ENCODE data around the gene ROCK2.

The ROCK2 gene

DNA sequence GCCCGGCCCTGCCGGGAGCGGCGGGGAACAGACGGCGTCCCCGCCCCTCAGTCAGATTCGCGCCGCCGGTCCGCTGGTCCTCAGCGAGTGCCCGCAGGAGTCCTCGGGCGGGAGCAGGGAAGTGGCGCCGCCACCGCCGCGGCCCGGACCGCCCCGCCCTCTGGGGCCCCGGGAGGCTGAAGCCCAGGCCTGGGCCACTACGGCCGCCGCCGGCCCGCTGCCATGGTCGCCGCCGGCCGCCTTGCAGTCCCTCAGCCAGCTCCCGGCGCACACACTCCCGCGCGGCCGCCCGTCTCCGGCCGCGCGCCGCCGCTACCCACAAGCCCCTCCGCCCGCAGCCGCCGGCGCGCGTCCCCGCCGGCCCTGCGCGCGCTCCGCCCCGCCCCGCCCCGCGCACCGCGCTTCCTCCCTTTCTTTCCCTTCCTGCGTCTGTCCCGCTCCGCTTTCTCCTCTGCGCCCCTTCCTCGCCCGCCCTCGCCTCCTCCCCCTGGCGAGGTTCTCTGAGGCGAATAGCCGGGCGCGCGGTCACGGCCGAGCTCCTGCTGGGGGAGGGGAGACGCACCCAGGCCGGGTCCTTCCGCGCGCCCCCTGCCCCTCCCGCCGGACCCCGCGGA, at the start of gene ROCK2:
ROCK2 (minus strand) TSS at position 295 of the 614 bp plus-strand sequence. CDS start 500 bp downstream, outside the sequence.
- peak; percentile 37 for DNase-seq (ENCODE audit: low read depth, low spot score)

DNA sequence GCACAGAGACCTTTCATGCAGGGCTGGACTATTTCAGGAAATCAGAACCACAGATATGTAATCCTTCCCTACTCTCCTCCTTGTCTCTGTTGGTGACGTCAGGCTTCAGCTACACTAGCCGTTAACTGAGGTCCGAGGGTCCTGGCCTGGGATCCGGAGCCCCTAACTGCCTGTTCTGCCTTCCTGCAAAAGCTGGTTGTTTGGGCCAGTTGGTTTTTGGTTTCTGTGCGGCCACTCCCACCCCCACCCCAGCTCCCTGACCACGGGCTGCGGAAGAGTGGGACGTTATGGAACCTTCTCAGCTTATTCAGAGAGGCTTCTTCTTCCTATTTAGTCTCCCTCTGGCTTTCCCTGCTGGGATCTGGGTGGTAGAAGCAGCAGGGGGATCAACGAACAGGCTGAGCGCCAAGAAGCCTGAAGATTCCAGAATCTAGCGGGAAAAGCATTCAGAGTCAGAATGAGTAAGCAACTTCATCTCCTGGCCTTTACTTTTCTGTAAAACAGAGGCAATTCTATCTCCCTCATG, 49.3 kb upstream of the ROCK2 start:
- DNase-seq (ENCODE audit: low read depth, low spot score) = no peak

DNA sequence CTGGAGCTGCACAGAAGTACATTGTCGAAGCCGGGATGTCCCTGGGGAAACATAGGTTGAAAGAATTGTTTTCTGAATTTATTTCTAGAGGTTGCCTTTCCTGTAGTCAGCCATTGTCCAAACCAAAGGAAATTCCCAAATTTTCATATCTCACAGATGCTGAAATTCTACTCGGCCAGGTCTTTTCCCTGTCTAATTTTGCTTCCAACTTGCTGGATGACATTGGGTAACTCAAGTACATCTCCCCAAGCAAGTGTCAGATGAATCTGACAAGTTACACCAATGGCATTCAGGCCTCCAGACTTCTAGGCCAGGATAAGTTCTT, 47.5 kb upstream of the ROCK2 start:
- no peak for DNase-seq (ENCODE audit: low read depth, low spot score)

DNA sequence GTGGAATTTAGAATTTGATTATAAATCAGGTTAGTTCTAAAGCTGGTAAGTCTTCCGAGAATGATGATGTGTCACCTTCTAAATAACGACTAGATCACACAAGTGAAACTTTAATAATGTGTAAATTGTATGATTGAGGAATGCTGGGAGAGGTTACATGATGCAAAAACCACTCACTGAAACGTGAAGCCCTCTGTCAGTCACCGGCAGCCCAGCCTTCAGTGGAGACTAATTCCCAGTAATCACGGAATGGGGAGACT, 45.9 kb upstream of the ROCK2 start:
- no peak for DNase-seq (ENCODE audit: low read depth, low spot score)

DNA sequence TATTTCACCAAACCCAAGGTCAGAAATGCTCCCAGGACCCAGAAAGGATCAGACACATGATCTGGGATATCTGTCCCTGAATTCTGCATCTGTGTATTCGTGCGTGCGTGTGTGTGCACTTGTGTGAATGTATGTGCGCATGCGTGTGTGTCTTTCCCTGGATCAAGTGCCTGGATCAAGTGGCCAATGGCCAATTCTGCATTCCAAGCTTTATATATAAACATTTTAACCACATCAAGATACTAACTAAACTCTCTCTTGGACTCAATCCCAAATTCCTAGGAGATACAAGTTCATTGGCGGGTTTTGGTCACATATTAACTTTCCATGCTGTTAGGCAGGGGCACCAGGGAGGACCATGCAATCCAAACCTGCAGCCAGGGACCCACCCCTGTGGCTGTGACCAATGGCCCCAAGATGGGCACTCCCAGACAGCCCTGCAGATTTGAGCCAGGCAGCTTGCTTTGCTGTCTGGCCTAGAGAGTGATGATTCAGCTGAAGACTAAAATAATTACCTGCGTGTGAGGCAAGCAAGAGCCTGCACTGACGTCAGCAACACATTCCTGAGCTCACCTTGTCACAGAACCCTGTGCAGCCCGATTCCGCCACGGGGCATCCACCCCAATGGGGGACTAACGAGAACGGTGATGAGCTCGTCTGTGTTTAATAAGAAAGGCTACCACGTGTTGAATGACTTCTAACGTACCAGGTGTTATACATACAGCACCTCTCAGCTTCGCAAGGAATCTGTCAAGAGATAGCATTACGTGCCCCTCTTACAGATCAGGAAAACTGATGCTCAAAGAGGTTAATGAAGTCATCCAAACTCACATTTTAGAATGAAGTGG, 45.3 kb upstream of the ROCK2 start:
- DNase-seq (ENCODE audit: low read depth, low spot score) = no peak

DNA sequence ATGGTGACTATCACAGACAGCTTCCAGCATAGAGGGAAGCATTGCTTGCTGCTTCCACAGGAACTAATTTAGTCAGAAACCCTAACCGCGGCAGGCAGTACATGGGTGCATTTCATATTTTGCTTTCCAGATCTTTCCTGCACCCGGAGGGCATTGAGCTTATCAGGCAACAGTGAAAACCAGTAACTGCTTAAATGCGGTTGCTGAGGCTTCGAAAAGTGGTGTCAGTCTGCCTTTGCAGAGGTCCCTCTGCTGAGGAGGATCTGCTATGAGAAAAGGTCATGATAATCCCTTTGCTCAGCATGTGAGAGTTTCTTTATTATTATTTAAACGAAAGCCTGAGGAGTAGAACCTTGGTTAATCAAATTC, 44.6 kb upstream of the ROCK2 start:
- no peak for DNase-seq (ENCODE audit: low read depth, low spot score)

DNA sequence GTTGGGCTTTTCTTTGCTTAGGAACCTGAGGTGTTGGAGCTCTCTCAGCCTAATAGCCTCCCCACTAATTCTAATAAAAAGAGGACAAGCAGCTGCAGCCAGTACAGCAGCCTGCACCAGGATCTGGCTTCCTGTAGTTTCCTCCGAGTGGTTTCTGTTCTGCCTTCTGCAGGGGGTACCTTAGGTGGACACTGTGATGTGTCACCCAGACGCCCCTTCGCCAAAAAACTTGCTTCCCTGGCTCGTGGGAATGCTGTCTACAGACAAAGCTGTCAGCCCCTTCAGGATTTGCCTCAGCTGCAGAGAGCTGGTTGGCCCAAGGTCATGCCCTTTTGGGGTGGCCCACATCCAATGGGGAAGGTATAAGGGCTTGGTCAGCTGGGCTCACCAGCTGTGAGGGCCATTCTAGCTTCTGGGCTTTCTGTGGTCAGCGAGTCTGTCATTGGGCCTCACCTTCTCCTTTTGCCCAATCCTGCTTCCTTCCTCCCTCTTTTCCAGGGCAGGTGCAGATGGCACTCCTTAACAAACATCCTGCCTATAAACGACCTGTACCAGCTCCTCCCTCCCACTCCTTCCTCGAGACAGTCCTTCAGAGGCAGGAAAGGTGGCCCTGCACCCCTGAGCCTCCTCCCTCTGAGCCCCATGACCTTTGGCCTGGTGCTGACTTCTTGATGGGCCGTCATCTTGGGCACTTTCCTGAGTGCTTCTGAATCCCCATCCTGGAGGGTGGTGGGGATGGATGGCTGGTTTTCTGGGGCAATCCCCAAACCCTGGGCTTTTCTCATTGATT, 44.0 kb upstream of the ROCK2 start:
- no peak for DNase-seq (ENCODE audit: low read depth, low spot score)

DNA sequence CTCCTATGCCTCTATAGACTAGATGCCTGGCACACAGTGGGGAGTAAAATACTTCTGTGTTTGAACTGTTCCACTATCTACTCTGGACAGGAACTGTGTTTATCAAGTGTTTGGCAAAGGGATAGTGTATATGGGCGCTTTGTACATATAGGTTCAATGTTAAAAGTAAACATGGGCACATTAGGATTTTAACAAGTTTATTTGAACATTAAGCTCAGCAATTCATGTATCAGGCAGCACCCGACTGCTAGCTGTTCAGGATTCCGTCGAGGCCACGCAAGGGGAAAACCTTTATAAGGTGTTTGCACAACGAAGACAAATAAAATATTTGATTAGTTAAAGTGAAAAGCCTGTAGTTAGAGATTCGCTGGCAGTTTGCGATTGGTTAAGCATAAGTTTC, 43.4 kb upstream of the ROCK2 start:
- DNase-seq (ENCODE audit: low read depth, low spot score) = no peak

DNA sequence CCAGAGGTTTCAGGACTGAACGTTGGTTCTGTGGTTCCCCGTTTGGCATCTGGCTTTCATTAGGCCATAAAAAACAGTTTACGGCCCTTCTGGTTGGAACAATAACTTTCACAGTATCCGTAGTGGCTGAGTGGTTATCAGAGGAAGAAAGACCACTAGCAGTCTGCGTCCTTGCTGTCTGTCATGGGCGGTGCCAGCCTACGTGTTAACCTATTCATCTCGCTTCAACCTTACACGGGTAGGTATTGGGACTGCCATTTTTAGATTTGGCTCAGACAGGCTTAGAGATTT, 42.6 kb upstream of the ROCK2 start:
- DNase-seq (ENCODE audit: low read depth, low spot score) = no peak

DNA sequence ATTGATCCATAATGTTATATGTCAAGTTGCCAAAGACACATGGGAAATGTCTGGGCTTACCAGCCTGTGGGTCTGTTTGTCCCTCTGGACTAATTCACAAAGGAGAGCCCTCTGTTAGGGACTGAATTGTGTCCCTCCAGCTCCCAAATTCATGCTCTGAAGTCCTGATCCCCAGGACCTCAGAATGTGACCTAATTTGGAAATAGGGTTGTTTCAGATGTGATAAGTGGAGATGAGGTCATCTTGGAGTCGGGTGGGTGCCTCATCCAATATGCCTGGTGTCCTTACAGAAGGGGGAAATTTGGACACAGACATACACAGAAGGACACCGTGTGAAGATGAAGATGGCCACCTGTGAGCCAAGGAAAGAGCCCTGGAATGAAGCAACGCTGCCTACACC, 41.4 kb upstream of the ROCK2 start:
- no peak for DNase-seq (ENCODE audit: low read depth, low spot score)

DNA sequence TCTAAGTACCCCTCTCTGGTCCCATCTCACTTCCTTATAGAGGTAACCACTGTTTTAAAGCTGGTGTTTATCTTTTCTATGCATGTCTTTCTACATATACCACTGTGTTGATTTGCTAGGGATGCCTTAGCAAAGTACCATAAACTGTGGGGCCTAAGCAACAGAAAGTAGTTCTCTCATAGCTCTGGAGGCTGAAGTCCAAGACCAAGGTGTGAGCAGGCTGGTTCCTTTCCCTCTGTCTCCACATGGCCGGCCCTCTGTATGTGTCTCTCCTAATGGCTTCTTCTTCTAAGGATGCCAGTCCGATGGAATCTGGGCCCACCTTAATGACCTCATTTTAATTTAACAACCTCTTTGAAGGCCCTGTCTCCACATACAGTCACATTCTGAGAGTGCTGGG, 40.8 kb upstream of the ROCK2 start:
- DNase-seq (ENCODE audit: low read depth, low spot score) = no peak

DNA sequence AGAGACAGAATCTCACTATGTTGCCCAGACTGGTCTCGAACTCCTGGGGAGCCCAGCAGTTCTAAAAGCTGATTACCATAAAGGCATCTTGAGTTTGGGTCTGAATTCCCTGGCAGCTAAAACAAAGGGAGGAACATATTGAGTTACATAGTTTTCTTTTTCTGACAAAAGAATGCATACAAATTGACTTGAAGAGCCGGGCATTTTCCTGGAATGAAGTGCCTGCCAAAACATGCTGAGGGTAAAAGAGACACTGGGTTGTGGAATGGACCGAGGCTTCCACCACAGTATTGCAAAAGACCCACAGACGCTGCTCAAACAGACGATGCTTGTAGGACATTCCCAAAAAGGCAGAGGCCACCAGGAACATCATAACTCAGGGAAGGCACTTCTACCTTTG, 35.1 kb upstream of the ROCK2 start:
- DNase-seq (ENCODE audit: low read depth, low spot score) = no peak

DNA sequence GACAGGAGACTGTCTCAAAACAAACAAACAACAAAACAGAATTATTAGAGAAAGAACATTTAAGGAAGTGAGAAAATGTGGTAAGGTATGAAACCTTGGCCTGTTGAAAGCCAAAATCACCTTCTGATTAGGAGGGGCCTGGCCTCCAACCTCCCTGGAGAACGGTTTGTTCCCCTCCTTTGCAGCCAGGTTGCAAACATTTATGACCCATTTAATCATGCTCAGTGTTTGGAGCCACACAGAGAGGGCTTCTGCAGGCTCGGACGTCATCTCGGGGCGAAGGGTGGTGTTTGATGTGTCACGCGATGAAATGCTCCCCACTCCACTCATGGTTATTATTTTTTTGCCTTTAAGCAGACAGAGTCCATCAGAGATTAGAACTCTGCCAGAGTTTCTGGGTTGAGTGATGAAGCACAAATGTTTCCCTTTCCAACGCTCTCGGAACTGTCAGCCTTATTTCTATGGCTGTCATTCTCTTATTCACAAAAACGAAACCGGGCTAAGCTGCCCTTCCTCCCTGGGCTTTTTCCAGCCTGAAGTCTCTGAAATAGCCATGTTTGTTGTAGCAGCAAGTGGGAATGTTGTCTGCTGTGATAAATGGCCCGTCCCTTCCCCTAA, 33.6 kb upstream of the ROCK2 start:
- DNase-seq (ENCODE audit: low read depth, low spot score) = no peak

DNA sequence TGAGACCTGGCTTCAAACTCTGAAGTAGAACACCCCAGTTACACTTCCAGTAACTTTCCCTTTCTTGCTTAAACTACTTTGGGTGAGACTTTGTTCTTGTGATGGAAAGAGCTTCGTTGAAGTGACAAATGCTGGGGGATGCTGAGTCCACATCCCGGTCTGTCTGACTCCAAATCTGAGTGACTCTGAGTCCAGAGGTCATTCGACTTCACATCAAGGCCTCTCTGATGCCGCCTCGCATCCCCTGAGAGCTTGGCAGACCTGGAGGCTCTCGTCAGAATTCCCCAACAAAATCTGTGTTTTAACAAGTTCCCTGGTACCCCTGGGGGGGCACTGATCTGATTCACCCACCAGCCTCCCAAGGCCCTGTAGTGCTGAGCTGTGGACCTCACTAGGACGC, 31.6 kb upstream of the ROCK2 start:
- no peak for DNase-seq (ENCODE audit: low read depth, low spot score)

DNA sequence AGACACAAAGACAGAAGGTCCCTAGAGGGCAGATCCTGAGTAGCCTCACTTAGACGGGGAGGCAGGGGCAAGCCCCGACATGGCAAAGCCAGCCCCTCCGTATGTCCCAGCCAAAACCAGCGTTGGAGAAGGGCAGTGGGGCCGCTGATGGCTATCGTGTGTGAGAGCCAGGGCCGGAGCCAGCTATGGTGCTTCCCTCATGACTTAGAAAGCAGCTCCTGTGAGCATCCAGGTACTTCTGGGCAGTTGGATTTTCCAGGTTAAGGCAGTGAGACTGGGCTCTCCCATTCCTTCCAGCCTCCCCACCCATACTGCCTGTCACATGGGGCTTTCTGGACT, 31.2 kb upstream of the ROCK2 start:
- no peak for DNase-seq (ENCODE audit: low read depth, low spot score)

DNA sequence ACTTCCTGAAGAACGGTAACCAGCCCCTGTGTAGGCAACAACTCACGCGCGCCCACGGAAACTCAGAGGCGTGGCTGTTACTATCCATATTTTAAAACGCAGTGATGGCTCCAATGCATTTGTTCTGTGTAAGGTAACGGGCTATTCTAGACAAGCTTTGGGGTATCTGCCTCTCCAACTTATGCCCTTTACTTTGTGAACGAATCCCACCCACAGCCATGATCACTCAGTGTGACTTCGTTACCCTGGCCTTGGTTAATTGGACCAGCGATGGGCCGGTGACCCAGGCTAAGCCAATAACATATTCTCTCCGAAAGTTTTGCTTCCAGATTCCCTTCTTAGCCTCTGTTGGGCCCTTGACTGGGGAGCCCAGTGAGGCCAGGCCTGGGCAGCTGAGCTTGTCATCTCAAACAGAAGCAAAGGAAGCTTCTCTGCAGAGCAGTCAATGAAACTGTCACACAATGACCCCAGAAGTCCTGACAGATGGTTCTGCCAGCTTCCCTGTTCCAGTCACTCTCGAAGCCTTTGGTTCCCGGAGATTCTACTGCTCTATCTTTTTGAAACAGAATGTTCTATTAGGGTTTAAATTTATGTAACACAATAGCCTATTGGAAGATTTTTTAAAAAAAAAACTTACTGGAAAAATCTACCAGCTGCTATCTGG, 30.7 kb upstream of the ROCK2 start:
- no peak for DNase-seq (ENCODE audit: low read depth, low spot score)

DNA sequence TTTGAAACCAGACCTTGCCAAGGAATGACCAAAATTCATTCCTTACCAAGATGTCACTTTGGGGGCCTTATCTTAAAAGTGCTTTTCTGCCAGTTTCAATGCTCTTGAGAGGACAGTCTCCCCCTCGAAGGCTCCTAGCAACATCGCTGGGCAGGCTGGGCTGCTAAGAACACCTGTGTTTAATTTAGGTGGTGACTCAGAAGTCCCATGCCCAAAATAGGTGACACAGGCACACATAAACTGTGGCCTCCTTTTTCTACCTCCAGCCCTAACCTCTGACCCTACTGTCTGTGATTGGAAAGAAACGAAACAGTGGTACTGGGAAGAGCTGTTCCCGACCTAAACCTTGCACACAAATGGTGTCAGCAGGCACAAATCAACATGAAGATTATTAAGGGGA, 28.7 kb upstream of the ROCK2 start:
- DNase-seq (ENCODE audit: low read depth, low spot score) = no peak

DNA sequence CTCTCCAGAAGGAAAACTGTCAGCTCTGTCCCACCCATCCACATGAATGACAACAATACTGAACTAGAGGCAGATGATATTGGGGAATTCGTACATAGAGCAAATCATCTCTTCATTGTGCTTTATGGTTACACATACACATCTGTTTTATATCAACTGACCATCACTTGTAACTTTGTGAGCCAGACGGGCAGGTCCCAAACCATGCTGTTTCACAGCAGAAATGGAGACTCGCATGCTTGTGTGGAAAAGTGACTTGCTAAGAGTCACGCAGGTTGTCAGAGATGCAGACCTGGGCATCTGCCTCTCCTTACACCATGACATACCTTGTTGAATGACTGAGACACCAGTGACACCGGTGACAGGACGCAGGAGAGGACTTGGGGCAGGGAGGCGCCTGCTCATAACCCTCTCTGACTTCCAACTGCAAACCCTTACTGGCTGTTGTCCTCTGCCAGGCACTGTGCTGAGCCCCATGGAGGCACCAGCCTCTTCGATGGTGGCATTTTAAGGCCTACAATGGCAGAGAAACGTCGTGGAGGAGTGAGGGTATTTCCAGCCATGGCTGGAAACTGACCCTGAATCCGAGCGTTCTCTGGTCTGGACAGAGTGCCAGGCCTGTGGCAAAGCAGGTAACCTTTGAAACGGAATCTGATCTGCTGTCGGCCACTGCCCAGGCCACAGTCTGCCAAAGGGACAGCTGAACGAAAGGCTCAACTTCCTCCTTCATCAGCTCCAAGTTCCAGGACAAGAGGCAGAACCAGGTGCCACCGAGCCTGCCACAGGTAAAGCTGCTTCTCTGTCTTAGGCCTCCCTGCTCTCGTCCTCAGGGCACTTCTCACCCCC, 26.9 kb upstream of the ROCK2 start:
- DNase-seq (ENCODE audit: low read depth, low spot score) = no peak

DNA sequence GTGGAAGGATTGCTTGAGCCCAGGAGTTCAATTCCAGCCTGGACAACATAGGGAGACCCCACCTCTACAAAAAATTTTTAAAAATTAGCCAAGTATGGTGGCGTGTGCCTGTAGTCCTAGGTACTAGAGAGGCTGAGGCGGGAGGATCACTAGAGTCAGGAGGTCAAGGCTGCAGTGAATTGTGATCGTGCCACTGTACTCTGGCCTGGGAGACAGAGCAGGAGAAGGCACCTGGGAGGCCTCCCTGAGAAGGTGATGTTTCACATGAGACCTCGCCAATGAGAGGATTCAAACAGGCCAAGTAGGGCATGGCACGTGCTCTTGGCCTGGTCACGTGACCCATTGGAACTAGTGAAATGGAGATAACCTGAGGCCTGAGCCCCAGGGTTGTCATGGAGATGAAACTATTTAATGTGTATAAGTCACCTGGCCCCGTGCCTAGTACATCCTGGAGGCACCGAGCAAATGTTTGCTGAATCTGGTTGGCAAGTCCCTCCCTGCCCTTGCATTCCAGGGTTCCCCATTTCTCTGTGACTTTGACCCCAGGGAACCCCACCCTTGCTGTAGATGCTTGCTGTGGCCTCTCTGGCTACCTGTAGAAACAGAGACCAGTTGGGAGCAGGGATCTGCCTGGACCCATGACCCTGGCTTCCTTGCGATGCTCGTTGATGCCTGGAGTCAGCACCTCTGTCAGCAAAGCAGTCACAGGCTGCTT, 26.1 kb upstream of the ROCK2 start:
- DNase-seq (ENCODE audit: low read depth, low spot score) = no peak

DNA sequence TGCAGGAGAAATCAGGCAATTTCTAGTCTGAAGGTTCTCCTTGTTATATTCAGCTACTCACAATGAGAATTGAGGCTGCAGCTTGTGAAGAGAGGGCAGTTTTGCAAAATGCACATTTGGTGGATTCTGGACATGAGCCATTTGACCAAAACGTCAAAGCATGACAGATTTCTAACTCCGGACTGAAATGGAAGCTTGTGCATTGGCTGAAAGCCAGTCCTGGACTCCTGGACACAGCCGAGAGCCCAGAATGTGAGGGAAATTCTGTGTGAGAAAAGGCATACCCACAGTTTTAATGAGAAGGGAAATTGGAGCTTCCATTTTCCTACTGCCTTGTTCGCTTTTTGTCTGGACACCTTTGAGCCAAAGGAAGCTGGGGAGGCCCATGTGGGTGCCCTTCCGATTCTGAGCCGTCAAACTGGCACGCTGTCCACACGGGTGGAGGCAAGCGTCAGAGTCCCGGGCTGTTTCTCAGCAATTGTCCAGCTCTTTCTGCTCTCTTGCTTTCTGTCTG, 23.7 kb upstream of the ROCK2 start:
- no peak for DNase-seq (ENCODE audit: low read depth, low spot score)
